HG03045 (cell line): ENCODE results near the gene SGK1.
"Not testable (repeated sequence)": the region's sequence is repeated elsewhere in the genome, so short reads cannot be mapped to it uniquely, and the experiment has no call there.

ENCODE experiments used
- ATAC-seq: cut with Tn5 transposase; IDR thresholded peaks from one replicate; pipeline ENCODE4 v1.9.1; 2021; ENCODE audit warnings: mild to moderate bottlenecking, moderate library complexity; ENCODE audit not compliant: unreplicated experiment

Gene SGK1

DNA sequence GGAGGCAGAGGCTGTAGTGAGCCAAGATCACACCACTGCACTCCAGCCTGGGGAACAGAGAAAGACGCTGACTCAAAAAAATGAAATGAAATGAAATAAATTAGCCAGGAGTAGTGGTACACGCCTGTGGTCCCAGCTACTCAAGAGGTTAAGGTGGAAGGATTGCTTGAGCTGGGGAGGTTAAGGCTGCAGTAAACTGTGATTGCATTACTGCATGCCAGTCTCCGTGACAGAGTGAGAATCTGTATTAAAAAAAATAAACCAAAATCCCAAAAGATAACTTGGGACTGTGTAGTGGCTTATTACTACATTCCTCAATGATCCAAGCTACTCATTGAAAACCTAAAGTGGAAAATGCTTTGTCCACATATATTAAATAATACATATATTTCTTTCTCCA lies 87.0 kb downstream of the SGK1 start:
- no peak for ATAC-seq

- ATAC-seq, result no peak
These were observed 87.7 kb downstream of the SGK1 start for GRCh38 chr6:134230087-134230700.

GRCh38 chr6:134229520-134229919 lies 88.4 kb downstream of the SGK1 start:
- ATAC-seq, result no peak

GRCh38 chr6:134223796-134224420 lies 94.0 kb downstream of the SGK1 start:
- ATAC-seq, result no peak

DNA sequence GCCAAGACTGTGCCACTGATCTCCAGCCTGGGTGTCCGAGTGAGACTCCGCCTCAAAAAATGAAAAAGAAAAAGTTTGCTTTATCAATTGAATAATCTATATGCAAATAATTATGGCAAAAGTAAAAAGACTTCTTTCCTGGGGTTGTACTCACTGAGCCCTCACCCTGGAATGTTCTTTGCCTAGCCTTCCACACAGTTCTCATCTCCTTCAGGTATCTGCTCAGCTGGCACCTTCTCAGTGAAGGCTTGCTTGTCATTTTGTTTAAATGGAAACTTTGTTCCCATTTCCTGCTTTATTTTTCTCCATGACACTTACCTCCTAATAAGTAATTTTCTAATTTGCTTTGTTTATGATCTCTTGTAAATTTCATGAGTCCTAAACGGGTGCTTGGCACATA lies 96.7 kb downstream of the SGK1 start:
- ATAC-seq, result no peak

GRCh38 chr6:134217798-134218140 lies 100.1 kb downstream of the SGK1 start:
- no peak for ATAC-seq

DNA sequence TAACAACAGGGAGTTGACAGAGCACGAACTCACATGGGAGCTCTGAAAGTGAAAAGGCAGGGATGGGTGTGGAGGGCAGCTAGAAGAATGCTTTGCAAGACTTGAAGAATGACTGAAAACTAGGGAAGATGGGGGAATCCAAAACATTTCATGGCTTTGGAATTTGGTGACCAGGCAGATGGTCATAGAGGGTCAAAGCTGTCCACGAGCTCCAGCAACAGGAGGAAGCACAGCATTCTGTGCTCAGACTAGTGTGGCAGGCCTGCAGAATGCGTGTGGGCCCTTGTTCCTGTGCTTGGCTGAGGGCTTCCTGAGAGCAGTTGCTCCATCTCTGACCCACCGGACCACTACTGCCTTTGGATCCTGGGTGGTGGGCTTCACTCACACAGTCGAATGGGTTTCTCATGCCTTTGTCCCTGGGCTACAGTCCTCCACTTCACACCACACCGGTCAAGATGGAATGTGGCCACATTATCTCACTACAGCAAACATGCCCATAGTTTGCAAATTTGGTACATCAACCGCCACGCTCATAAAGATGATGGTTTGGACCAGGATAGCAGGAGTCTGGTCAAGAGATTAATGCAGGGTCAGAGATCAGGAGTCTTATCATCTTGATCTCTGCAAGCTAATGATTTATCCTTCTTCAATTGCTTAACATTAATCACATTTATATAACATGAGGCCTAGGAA lies 100.7 kb downstream of the SGK1 start:
- ATAC-seq, result no peak

GRCh38 chr6:134216301-134217010 lies 101.5 kb downstream of the SGK1 start:
- no peak for ATAC-seq

GRCh38 chr6:134213410-134213809 lies 104.5 kb downstream of the SGK1 start:
- ATAC-seq, result not testable (repeated sequence)

GRCh38 chr6:134211297-134211696 lies 106.6 kb downstream of the SGK1 start:
- no peak for ATAC-seq

- ATAC-seq, result no peak
These were observed 110.5 kb downstream of the SGK1 start for GRCh38 chr6:134207421-134207820.

- ATAC-seq, result no peak
These were observed 112.5 kb downstream of the SGK1 start for GRCh38 chr6:134205366-134205765.

DNA sequence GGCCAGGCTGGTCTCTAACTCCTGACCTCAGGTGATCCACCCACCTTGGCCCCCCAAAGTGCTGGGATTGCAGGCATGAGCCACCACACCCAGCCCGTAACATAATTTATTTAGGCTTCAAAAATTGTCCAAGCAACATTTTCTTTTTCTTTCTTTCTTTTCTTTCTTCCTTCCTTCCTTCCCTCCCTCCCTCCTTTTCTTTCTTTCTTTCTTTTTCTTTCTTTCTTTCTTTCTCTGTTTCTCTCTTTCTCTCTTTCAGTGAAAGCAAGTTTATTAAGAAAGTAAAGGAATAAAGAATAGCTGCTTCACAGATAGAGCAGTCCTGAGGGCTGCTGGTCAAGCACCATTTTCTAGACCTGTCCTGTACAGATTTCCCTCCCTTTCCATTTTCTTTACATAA lies 113.2 kb downstream of the SGK1 start:
- not testable (repeated sequence) for ATAC-seq

DNA sequence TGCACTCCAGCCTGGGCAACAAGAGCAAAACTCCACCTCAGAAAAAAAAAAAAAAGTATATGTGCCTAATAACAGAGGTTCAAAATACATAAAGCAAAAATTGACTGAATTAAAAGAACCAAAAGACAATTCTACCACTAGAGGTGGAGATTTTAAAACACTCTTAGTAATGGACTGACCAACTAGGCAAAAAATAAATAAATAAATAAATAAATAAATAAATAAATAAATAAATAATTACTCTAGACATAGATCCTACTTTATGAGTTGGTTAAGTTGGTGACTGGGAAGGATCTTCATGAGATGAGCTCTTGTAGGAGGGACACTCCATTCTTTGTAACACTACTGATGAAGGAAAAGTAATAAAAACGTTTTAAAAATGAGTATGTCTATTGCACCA lies 113.9 kb downstream of the SGK1 start:
- no peak for ATAC-seq

DNA sequence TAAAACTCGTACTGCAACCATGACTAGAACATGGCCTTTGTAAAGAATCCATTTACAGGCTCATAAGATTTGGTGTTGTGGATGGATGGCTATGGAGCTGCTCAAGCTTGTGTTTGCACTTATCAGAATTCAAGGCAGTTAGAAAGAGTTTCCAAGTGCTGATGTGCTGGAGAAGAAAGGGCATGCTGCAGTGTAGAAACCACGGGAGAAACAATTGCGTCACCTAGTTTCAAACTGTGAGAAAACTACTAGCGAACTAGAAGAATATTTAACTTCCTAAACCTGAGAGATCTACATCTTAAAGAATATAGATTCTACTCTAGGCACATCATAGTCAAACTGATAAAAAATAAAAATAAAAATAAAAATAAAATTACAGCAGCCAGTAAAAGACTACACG lies 116.2 kb downstream of the SGK1 start:
- ATAC-seq, result no peak

GRCh38 chr6:134199848-134200606 lies 117.9 kb downstream of the SGK1 start:
- ATAC-seq, result no peak

DNA sequence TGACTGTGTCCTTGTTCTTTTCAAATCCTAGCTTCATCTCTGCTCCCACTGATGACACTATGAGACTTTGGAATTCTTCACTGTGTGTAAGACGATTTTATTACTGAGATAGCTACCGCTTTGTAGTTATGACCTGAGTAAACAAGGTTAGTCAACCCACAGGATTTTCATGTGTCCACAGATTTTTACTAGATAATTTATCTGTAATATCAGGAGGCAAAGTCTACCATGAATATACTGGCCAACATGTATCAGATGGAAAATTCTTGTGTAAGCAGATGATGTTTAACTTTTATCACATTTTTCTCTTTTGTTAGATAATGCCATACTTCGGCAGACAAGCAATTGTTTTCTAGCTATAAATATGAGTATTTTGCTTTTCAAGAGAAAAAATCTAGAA lies 119.8 kb downstream of the SGK1 start:
- no peak for ATAC-seq

GRCh38 chr6:134197685-134198084 lies 120.2 kb downstream of the SGK1 start:
- not testable (repeated sequence) for ATAC-seq

DNA sequence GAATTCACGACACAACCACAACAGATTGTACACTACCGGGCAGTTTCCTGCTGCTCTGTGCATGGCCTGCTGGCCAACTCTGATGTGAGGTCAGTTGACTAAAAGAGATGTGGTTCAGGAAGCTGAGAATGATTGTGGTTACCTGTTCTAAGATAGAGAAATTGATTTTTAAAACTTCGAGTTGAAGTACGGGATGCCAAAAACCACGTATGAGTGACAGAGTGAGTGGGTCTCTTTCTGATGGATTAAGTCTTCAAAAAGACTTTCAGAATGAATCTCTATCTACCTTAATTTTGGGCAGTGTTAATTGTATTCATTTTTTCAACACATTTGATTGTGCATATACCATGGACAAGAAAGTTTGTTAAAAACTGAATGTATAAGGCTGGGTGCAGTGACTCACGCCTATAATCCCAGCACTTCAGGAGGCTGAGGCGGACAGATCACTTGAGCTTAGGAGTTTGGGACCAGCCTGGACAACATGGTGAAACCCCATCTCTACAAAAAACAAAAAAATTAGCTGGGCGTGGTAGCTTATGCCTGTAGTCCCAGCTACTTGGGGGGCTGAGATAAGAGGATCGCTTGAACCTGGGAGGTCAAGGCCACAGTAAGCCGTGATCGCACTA lies 121.2 kb downstream of the SGK1 start:
- no peak for ATAC-seq

DNA sequence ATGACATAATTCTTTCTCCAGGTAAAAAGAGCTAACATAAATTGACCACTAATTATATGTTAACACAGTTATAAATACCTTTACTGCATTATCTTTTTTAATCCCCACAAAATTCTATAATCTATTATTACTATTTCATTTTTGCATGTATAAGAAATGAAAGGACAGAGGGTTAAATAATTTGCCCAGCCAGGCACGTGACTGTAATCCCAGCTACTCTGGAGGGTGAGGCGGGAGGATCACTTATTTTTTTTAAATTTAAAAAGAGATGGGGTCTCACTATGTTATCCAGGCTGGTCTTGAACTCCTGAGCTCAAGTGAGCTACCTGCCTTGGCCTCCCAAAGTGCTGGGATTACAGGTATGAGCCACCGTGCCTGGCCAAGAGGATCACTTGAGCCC lies 121.9 kb downstream of the SGK1 start:
- no peak for ATAC-seq
